Erythroblast (primary cell): ENCODE data around the gene CFB.

ENCODE experiments used
- GATA1 ChIP-seq: IDR thresholded peaks from 2 replicates; pipeline ENCODE4 v1.6.1; 2011; ENCODE audit warnings: low read depth, mild to moderate bottlenecking, control low read depth, low read length, moderate library complexity
- POLR2A ChIP-seq: IDR thresholded peaks from 2 replicates; pipeline ENCODE4 v1.6.1; 2011; ENCODE audit warnings: mild to moderate bottlenecking, low read length

DNA sequence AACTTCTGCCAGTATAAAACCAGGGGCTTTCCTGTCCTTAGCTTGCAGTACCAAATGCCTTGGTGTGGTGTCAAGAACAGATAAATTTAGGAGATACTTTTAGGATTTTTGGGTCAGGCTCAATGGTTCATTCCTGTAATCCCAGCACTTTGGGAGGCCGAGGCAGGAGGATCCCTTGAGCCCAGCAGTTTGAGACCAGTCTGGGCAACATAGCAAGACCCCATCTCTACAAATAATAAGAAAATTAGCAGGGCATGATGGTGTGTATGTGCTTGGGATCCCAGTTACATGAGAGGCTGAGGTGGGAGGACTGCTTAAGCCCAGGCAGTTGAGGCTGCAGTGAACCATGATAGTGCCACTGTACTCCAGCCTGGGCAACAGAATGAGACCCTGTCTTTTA lies 40.9 kb upstream of the CFB start:
- TF ChIP-seq POLR2A: no peak
- TF ChIP-seq GATA1: no peak
